Measurements from ENCODE around the gene TAOK1. TPM values are rescaled to one million over a fixed set of nuclear protein-coding genes. Genes with fewer than 3 reads are reported as not detected.
"Not testable (repeated sequence)": the region's sequence is repeated elsewhere in the genome, so short reads cannot be mapped to it uniquely, and the experiment has no call there.

TAOK1 gene
- total RNA-seq, 1 donor from 2014 or later = 89.1 TPM

DNA sequence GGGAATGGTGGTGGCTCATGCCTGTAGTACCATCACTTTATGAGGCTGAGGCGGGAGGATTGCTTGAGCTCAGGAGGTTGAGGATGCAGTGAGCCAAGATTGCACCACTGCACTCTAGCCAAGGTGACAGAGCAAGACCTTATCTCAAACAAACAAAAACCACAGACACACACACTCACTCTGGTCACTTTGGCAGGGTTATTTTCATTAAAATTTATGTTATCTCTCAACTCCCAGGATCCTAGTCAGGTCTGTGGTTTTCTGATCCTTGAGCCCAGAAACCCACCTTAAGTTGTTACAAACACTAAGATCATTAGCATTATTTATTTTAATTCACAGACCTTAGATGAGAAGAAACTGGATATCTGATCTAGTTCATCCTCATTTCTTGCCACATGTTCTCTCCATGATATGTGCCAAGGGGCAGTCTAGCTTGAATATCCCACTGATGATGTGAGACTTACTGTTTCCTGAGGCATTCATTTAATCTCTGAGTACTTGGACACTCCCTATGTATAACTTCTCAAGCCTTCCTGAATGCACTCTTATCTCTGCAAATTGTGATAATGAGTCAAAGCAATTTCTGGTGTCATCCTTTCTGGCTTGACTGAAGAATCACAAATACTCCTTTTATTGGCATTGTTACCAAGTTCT, 167.0 kb downstream of the TAOK1 start:
- H3K27me3 Mint-ChIP-seq = peaks cover 54% of the 10 kb centered on the region
- H3K9me3 Mint-ChIP-seq (ENCODE audit: low read depth) = no peaks in the 10 kb centered on the region
- H3K36me3 Mint-ChIP-seq (ENCODE audit: insufficient read depth) = no peaks in the 10 kb centered on the region
- H3K27ac Mint-ChIP-seq = no peak overlapping the region
- no peak for DNase-seq (ENCODE audit: low spot score, unreplicated experiment)
- peaks cover 22% of the 10 kb centered on the region for H3K4me1 Mint-ChIP-seq (ENCODE audit: low read depth)
- TF ChIP-seq, protein P1, sequence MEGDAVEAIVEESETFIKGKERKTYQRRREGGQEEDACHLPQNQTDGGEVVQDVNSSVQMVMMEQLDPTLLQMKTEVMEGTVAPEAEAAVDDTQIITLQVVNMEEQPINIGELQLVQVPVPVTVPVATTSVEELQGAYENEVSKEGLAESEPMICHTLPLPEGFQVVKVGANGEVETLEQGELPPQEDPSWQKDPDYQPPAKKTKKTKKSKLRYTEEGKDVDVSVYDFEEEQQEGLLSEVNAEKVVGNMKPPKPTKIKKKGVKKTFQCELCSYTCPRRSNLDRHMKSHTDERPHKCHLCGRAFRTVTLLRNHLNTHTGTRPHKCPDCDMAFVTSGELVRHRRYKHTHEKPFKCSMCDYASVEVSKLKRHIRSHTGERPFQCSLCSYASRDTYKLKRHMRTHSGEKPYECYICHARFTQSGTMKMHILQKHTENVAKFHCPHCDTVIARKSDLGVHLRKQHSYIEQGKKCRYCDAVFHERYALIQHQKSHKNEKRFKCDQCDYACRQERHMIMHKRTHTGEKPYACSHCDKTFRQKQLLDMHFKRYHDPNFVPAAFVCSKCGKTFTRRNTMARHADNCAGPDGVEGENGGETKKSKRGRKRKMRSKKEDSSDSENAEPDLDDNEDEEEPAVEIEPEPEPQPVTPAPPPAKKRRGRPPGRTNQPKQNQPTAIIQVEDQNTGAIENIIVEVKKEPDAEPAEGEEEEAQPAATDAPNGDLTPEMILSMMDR (IDR thresholded peaks at IDR 0.05; ENCODE audit: unreplicated experiment) = no peak
- no peak overlapping the region for H3K4me3 Mint-ChIP-seq (ENCODE audit: low read depth)

- no peak overlapping the region for H3K4me3 Mint-ChIP-seq (ENCODE audit: low read depth)
- TF ChIP-seq, protein P1 (IDR thresholded peaks at IDR 0.05; ENCODE audit: unreplicated experiment) = no peak
- H3K27ac Mint-ChIP-seq = no peak overlapping the region
- no peaks in the 10 kb centered on the region for H3K9me3 Mint-ChIP-seq (ENCODE audit: low read depth)
- H3K27me3 Mint-ChIP-seq = peaks cover 59% of the 10 kb centered on the region
- H3K4me1 Mint-ChIP-seq (ENCODE audit: low read depth) = peaks cover 22% of the 10 kb centered on the region
- DNase-seq (ENCODE audit: low spot score, unreplicated experiment) = no peak
- no peaks in the 10 kb centered on the region for H3K36me3 Mint-ChIP-seq (ENCODE audit: insufficient read depth)
Observed at GRCh38 chr17:29557739-29558116, 167.6 kb downstream of the TAOK1 start.

- DNase-seq (ENCODE audit: low spot score, unreplicated experiment); H3K27ac Mint-ChIP-seq; H3K4me3 Mint-ChIP-seq (ENCODE audit: low read depth); H3K9me3 Mint-ChIP-seq (ENCODE audit: low read depth); H3K36me3 Mint-ChIP-seq (ENCODE audit: insufficient read depth): not testable (repeated sequence)
- Mint-ChIP-seq H3K27me3 (peaks cover 63% of the 10 kb centered on the region), H3K4me1 (ENCODE audit: low read depth) (peaks cover 22% of the 10 kb centered on the region)
Observed at GRCh38 chr17:29558139-29558538, 168.0 kb downstream of the TAOK1 start.

DNA sequence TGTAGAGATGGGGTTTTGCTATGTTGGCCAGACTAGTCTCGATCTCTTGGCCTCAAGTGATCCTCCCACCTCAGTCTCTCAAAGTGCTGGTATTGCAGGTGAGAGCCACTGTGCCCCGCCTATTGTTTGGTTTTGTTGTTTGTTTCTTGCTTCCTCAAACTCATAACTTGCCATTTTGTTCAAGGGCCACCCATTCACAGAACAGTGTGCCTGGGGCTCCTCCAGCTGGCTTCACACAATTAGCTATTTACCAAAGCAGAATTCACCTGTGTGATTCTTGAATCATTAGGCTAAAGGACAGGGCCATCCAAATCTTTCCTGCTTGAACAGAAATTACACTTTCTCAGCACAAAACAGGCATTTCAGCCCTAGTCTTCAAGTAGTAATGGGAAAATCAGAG, 169.5 kb downstream of the TAOK1 start:
- no peaks in the 10 kb centered on the region for H3K36me3 Mint-ChIP-seq (ENCODE audit: insufficient read depth)
- no peak for DNase-seq (ENCODE audit: low spot score, unreplicated experiment)
- no peak overlapping the region for H3K4me3 Mint-ChIP-seq (ENCODE audit: low read depth)
- H3K27me3 Mint-ChIP-seq = peaks cover 69% of the 10 kb centered on the region
- peaks cover 22% of the 10 kb centered on the region for H3K4me1 Mint-ChIP-seq (ENCODE audit: low read depth)
- no peak overlapping the region for H3K27ac Mint-ChIP-seq
- H3K9me3 Mint-ChIP-seq (ENCODE audit: low read depth) = no peaks in the 10 kb centered on the region
- TF ChIP-seq, protein P1 (IDR thresholded peaks at IDR 0.05; ENCODE audit: unreplicated experiment) = no peak

GRCh38 chr17:29560316-29560715, 170.2 kb downstream of the TAOK1 start:
- no peak overlapping the region for H3K27ac Mint-ChIP-seq
- no peak for DNase-seq (ENCODE audit: low spot score, unreplicated experiment)
- H3K4me1 Mint-ChIP-seq (ENCODE audit: low read depth) = peaks cover 16% of the 10 kb centered on the region
- peaks cover 68% of the 10 kb centered on the region for H3K27me3 Mint-ChIP-seq
- H3K9me3 Mint-ChIP-seq (ENCODE audit: low read depth) = no peaks in the 10 kb centered on the region
- H3K4me3 Mint-ChIP-seq (ENCODE audit: low read depth) = no peak overlapping the region
- TF ChIP-seq, protein P1 (IDR thresholded peaks at IDR 0.05; ENCODE audit: unreplicated experiment) = no peak
- H3K36me3 Mint-ChIP-seq (ENCODE audit: insufficient read depth) = no peaks in the 10 kb centered on the region

Data from progenitor cell of endocrine pancreas (in vitro differentiated cells).